22Rv1 (cell line): ENCODE measurements around the gene MYL6.

ENCODE experiments used
- ZFX ChIP-seq: fragments of 450-650 bp; IDR thresholded peaks from 2 replicates; pipeline ENCODE4 v1.6.1; 2017; ENCODE audit warnings: antibody characterized with exemption, borderline replicate concordance
- TF ChIP-seq, protein P1 (sequence below): fragments of 450-650 bp; IDR thresholded peaks from 2 replicates; pipeline ENCODE4 v1.5.1; 2017; ENCODE audit warnings: mild to moderate bottlenecking

DNA sequence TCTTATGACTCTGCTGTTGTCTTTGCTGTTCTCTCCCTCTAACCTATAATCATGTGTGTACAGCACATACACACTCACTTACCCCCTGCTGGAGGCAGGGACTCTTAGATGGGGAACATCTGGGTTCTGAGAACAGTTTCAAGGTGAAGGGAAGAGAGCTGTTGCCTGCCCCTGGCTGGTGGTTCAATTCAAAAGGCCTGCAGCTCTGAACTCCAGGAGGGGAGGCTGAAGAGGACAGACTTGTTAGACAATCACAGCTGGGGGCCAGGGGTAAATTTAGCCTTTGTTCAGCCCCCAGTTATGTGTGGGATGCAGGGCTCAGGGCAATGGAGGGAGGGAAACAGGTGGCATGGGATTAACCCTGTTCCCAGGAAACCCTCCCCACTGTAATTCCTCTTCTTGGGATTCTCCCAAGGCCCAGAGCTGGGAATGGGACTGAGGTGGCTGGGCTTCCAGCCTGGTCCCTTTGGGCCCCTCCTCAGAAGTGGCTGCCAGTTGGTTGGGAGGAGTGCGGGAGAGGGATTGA lies 3.9 kb upstream of the MYL6 start:
- TF ChIP-seq, protein P1, sequence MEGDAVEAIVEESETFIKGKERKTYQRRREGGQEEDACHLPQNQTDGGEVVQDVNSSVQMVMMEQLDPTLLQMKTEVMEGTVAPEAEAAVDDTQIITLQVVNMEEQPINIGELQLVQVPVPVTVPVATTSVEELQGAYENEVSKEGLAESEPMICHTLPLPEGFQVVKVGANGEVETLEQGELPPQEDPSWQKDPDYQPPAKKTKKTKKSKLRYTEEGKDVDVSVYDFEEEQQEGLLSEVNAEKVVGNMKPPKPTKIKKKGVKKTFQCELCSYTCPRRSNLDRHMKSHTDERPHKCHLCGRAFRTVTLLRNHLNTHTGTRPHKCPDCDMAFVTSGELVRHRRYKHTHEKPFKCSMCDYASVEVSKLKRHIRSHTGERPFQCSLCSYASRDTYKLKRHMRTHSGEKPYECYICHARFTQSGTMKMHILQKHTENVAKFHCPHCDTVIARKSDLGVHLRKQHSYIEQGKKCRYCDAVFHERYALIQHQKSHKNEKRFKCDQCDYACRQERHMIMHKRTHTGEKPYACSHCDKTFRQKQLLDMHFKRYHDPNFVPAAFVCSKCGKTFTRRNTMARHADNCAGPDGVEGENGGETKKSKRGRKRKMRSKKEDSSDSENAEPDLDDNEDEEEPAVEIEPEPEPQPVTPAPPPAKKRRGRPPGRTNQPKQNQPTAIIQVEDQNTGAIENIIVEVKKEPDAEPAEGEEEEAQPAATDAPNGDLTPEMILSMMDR, result no peak
- no peak for TF ChIP-seq ZFX
